Daoy (cell line): ENCODE measurements around the gene CTDSP2. TPM values are rescaled to one million over a fixed set of nuclear protein-coding genes. Genes with fewer than 3 reads are reported as not detected.
"Not testable (repeated sequence)": the region's sequence is repeated elsewhere in the genome, so short reads cannot be mapped to it uniquely, and the experiment has no call there.

Experiments used
- DNase-seq: peaks from one replicate; pipeline ENCODE4 v3.0.0-alpha.2; 2015; ENCODE audit warnings: low read depth
- total RNA-seq: library from RNA; depleted of rRNA; stranded (reverse); fragments of >200 nt; shearing (Covaris generic); gene quantifications from 2 replicates; pipeline ENCODE4 v1.2.3, GENCODE V29; 2014

CTDSP2 gene
- total RNA-seq, 1 experiment from 2014 or later: 28.2 TPM

GRCh38 chr12:57835366-57836288 is 10.9 kb downstream of the CTDSP2 start:
- no peak for DNase-seq

DNA sequence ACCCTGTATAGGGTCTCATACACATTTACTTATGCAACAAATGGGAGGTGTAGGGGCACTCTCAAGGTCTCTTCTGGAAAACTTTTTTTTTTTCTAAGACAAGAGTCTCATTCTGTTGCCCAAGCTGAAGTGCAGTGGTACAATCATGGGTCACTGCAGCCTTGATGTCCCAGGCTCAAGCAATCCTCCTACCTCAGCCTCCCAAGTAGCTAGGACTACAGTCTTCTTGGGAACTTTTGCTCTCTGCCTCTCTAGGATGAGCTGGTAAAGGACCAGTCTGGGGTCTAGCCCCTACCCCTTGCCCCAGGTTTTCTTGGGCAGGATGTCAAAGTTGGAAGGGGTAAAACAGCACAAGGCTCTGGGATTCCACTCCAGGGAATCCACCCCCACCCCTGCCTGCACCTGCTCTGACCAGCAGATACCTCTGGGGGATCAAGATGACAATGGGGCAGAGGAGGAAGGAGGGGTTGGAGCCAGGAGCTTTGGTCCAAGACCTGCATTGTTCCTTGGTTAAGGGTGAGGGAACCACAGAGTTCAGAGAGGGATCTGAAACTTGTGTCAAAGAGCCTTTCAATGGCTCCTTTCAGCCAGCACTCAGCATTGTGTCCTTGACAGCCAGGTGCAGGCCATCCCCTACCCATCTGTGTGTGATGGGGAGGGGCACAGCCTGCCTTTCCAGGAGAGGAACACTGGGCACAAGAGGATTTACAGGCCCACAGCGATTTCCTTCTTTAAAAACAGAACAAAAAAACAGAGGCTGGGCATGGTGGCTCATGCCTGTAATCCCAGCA is 12.2 kb downstream of the CTDSP2 start:
- DNase-seq: no peak

- DNase-seq: no peak
Observed at GRCh38 chr12:57833672-57834071, 12.9 kb downstream of the CTDSP2 start.

- peak; percentile 21 for DNase-seq
Observed at GRCh38 chr12:57832966-57833365, 13.6 kb downstream of the CTDSP2 start.

GRCh38 chr12:57830393-57830792 is 16.1 kb downstream of the CTDSP2 start:
- DNase-seq: no peak

DNA sequence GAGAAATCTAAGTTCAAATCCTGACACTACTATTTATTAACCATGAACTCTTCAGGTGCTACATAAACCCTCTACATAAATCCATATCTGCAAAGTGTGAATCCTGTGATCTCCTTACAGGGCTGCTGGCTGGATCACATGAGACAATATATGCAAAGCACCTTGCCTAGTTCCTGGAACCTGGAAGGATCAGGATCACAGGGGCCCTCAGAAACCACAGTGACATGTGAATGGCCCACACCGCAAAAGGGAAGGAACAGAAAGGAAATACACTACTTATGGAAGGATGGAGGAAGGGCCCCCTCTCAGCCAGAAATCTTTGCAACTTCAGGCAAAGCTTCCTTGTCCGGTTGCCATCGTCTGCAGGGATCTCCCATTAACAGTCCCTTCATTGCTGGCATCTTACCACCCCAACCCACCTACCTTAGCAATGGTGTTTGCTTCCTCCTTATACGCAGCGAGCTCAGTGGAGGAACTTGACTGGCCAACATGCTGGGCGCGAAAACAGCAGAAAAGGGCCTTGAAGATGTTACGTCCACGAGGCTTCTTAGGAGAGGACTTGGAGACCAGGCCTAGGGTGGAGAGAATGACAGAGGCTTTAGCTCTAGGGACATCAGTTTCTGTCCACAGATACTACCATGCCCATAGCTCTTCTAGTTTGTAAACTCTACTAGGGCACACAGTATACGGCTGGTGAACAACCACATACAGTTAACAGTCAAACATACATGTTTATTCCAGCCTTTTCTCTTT is 17.3 kb downstream of the CTDSP2 start:
- no peak for DNase-seq

DNA sequence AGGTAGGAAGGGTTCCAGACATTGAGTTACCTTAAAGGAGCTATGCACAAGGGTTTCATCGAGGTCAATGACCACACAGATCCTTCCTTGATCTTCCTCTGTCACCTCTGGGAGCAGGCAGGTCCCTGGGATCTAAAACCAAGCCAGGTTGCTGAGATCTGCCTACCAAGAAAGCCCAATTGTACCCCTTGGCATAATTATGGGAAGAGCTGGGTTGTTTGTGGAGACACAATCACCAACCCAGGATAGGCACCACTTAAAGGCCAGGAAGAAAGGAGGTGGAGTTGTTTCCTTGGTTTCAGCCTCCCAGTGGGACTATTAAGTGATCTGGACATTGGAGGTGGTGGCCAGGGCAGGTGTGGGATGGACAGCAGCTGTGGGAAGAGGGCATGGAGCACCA is 19.6 kb downstream of the CTDSP2 start:
- no peak for DNase-seq

DNA sequence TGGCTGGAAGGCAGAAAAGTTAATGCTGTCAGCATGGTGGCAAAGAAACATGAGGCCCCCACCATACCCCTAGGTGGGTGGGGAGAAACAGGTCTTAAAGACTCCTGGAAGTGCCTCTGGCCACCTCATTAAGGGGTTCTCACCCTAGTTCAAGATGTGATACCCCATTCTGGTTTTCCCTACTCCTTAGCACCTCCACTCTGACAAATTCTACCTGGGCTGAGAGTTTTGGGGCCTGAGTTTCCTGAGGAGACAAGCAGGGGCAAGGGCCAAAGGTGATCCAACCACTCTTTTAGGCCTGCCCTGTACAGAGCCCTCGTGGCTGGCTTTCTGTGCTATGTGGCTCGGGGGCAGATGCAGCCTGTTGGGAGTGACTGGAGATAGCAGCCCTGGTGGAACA is 20.1 kb downstream of the CTDSP2 start:
- no peak for DNase-seq

- DNase-seq: no peak
Observed at GRCh38 chr12:57825451-57825850, 21.1 kb downstream of the CTDSP2 start.

DNA sequence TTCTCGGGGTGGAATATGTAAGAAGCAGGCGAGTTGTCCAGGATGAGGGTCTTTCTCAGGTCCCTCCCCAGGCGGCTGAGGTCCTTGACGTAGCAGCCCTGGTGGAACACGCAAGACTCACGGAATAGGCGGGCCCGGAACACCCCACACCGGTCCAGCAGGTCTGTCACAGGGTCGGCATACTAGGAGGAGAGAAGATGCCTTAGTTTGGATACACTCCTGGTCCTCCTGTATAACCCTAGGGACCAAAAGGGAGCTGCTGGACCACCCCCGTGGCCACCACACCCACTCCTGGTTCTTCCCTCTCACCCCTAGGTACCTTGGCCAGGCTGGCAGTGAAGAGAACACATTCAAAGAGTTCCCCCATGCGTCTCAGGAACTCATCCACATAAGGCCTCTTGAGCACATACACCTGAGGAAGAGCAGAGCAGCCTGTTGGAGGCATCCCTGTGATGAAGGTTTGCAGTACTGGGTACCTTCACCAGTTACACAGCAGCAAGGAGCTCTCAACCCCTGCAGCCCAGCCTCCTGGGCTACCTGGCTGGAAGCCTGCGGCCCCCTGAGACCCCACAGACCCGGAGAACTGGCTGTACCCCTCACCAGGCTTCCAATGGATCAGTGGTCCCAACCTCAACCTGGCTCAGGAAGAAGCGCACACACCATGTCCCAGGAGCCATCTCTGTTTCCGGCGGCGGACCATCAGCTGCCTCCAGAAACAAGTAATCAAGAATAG is 22.5 kb downstream of the CTDSP2 start:
- DNase-seq: no peak

- no peak for DNase-seq
Observed at GRCh38 chr12:57823131-57823907, 23.2 kb downstream of the CTDSP2 start.

DNA sequence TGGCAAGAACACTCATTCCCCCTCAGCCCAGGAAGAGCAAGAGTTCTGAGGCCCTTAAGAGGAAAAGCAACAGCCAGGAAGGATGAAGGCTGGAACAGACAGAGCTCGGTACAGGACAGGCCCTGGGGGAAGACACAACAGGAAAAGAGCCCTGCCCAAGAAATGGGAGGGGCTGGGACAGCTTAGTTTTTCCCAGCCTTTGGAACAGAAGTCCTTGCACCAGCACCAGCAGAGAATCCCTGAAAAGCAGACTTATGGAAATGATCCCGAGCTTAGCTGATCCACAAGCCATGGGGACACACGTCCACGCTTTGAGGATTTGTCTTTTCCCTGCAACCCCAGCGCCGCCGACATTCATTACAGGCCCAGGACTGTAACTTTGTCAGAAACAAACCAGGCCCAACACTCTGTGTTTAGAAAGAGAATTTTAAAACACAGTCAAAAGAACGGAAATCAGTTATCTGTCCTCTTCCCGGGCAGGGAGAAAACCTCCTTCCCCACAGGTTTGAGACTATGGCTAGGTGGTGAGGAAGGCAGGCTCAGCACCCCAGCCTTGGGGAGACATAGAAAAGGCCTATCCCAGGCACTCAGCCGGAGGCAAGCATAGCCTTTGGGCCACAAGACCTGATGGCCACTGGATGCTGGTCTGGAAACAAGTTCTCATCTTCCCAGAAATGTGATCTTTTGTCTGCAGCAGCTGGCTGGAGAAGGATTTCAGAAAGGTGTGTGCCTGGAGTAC is 24.0 kb downstream of the CTDSP2 start:
- no peak for DNase-seq

DNA sequence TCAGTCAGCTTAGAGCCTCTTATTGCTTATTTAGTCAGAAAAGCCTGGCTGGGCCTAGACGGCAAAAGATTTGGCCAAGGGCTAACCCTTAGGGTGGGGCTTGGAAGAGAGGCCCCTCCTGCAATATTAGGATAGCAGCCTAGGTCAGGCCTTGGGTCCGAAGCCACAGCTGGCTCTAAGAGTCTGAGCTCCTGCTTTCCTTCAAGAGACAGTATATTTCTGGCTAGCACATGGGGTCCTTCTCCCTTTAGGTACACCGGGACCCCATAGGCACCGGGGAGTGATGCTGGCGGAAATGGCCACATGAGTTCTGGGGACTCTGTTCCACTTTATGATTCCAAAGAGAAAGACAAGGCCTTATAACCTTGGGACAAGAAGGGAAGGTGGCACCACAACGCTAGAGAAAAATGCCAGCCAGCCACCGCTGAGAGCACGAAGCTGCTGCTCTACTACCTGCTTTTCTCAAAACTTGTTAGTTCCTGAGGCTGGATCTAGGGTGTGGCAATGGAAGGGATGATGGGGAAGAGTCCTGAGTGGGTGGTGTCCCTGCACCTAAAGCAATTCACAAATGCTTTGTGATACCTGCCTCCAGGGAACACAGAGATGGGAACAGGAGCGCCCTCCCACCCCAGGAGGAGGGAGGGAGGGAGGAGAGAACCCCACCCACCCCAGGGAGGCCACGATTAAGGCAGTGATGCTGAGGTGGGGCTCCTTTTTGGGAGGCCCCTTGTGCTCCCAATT is 24.9 kb downstream of the CTDSP2 start:
- no peak for DNase-seq

GRCh38 chr12:57821015-57821414 is 25.5 kb downstream of the CTDSP2 start:
- DNase-seq: not testable (repeated sequence)

GRCh38 chr12:57820119-57820518 is 26.4 kb downstream of the CTDSP2 start:
- not testable (repeated sequence) for DNase-seq

DNA sequence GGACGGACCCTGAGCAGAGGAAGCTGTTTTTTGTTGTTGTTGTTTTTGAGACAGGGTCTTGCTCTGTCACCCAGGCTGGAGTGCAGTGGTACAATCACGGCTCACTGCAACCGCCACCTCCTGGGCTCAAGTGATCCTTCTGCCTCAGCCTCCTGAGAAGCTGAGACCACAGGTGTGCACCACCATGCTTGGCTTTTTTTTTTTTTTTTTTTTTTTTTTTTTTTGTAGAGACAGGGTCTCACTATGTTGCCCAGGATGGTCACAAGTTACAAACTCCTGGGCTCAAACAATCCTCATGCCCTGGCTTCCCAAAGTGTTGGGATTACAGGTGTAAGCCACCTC is 28.6 kb downstream of the CTDSP2 start:
- DNase-seq: not testable (repeated sequence)

DNA sequence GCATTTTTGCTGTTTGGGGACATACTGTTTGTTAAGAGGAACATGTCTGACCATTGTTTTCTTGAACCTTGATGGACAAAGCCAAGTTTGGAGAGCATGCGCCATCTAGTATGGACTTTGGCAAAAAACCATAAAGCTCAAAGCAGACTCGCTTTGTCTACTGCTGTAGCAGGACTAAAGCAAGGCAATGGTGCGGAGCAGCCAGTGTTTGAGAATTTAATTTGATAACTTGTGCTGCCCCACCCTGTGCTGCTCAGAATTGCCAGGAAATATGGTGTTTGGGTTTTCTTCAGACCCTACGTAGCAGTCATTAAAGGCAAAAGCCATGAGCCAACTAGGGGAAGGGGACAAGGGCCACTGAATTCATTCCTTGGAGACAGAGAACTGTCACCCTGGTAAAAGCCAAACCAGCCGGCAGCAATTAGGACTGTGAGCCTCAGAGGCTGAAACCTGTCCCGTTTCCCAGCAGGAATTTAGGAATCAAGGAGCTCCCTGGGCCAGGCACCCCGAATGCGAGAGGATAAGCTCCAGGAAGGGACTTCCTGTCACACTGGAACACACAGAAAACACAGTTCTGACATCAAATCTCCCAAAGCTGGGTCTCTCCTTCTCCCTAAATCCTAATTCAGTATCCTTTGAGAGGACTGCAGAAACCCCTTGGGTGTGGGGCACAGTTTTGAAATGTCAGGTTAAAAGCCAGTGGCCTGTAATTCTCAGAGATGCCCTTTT is 29.1 kb downstream of the CTDSP2 start:
- DNase-seq: no peak

- no peak for DNase-seq
Observed at GRCh38 chr12:57816855-57817151, 29.7 kb downstream of the CTDSP2 start.
